Activated naive CD4-positive, alpha-beta T cell (primary cell): ENCODE measurements around the gene ATXN7.
A peak's percentile ranks its signal among the peaks of the same experiment; 100 is the strongest.

Source experiments
- DNase-seq, 4 experiments: peaks; one replicate each; lab custom pipeline; 2025; lab: John Stamatoyannopoulos, UW

ATXN7 gene

GRCh38 chr3:63905731-63906620, 42.3 kb downstream of the ATXN7 start:
- DNase-seq: no peak

GRCh38 chr3:63908081-63908736, 44.5 kb downstream of the ATXN7 start:
- DNase-seq: no peak

- no peak for DNase-seq
These were observed 45.1 kb downstream of the ATXN7 start for GRCh38 chr3:63908776-63909175.

- no peak for DNase-seq
These were observed 45.8 kb downstream of the ATXN7 start for GRCh38 chr3:63909431-63909830.

GRCh38 chr3:63910001-63910400, 46.3 kb downstream of the ATXN7 start:
- no peak for DNase-seq

GRCh38 chr3:63910891-63911290, 47.2 kb downstream of the ATXN7 start:
- DNase-seq: no peak

GRCh38 chr3:63911509-63911872, 47.8 kb downstream of the ATXN7 start:
- no peak for DNase-seq

- DNase-seq: peak; percentile 56 to 72 (median 64)
These were observed 48.5 kb downstream of the ATXN7 start, which contains the start of gene SCAANT1 for GRCh38 chr3:63911873-63912767. Gene SCAANT1, minus strand, starts transcription at chr3:63912383.

- DNase-seq: peak in 3 of 4 experiments; percentile 3 to 32 (median 13)
These were observed 49.3 kb downstream of the ATXN7 start for GRCh38 chr3:63912768-63913588.

GRCh38 chr3:63914312-63914711, 50.6 kb downstream of the ATXN7 start:
- DNase-seq: no peak

GRCh38 chr3:63918321-63918720, 54.7 kb downstream of the ATXN7 start:
- DNase-seq: no peak

- DNase-seq: no peak
These were observed 56.3 kb downstream of the ATXN7 start for GRCh38 chr3:63920001-63920400.

- no peak for DNase-seq
These were observed 58.2 kb downstream of the ATXN7 start for GRCh38 chr3:63921741-63922482.

GRCh38 chr3:63922491-63923199, 59.0 kb downstream of the ATXN7 start:
- DNase-seq: no peak

- DNase-seq: no peak
These were observed 62.6 kb downstream of the ATXN7 start for GRCh38 chr3:63926309-63926708.

GRCh38 chr3:63927422-63928280, 64.0 kb downstream of the ATXN7 start:
- DNase-seq: no peak

- DNase-seq: no peak
These were observed 67.6 kb downstream of the ATXN7 start for GRCh38 chr3:63931290-63931689.

GRCh38 chr3:63932509-63933212, 69.0 kb downstream of the ATXN7 start:
- DNase-seq: no peak
